HepG2 (cell line): Measurements from ENCODE around the gene CEBPG. TPM values are rescaled to one million over a fixed set of nuclear protein-coding genes. Genes with fewer than 3 reads are reported as not detected.

Experiments
- ATAC-seq: fragments of 200-7000 bp; cut with Tn5 transposase; 3 replicates; pipeline ENCODE4 v1.9.1; 2020; ENCODE audit warnings: mild to moderate bottlenecking, moderate library complexity
- BruUV-seq: library from RNA; stranded (reverse); fragments of 400-500 nt; replicated peaks from 2 replicates; lab custom pipeline; 2021; lab: Mats Ljungman, UMichigan
- CTCF ChIA-PET: fragments of 300-600 bp; formaldehyde crosslinking; extraction: SDS; loops from one replicate; lab custom pipeline; 2021; ENCODE audit warnings: low total read pairs, inconsistent platforms, low intra/inter-chr PET ratio; lab: Yijun Ruan, JAX
- POLR2A ChIA-PET: fragments of 350-600 bp; sonication (Branson Sonifier 250); formaldehyde crosslinking; loops from one replicate; lab custom pipeline; 2020; ENCODE audit warnings: antibody characterized with exemption, inconsistent platforms; lab: Yijun Ruan, JAX
- DNase-seq: peaks from one replicate; pipeline ENCODE4 v3.0.0-alpha.2; 2015; ENCODE audit warnings: low spot score
- FAIRE-seq: peaks from 3 replicates; lab custom pipeline; 2011; peaks lifted over from hg19 to GRCh38; lab: Jason Lieb, UNC
- H2AFZ ChIP-seq: one replicate; pipeline ENCODE4 v1.6.1; 2011; ENCODE audit warnings: low read length, inconsistent platforms
- H3K27ac ChIP-seq: fragments of 300-600 bp; 3 replicates; pipeline ENCODE4 v1.8.0; 2011; ENCODE audit warnings: mixed run types, mild to moderate bottlenecking, mixed read lengths, low read length, inconsistent platforms; ENCODE audit not compliant: insufficient read depth; ENCODE audit errors: extremely low read length
- H3K27me3 ChIP-seq, 2 experiments: fragments of 200-600 bp in 1 of 2; 2 replicates in 1 of 2; 3 replicates in 1 of 2; pipeline versions ENCODE4 v1.6.0 to v1.8.0; 2011; ENCODE audit warnings: low read length in 2 of 2, mild to moderate bottlenecking in 2 of 2, moderate library complexity in 2 of 2, inconsistent platforms in 1 of 2; ENCODE audit not compliant: insufficient read depth in 2 of 2, control insufficient read depth in 1 of 2
- H3K36me3 ChIP-seq, 2 experiments: fragments of 200-600 bp in 1 of 2; replicated peaks in 1 of 2; 2 replicates in 1 of 2; 3 replicates in 1 of 2; pipeline versions ENCODE4 v1.5.1 to v1.8.0; 2011; ENCODE audit warnings: low read length in 2 of 2, inconsistent platforms in 1 of 2; ENCODE audit not compliant: insufficient read depth in 2 of 2, control insufficient read depth in 1 of 2
- H3K4me1 ChIP-seq: 2 replicates; pipeline ENCODE4 v1.5.1; 2012; ENCODE audit warnings: low read length, inconsistent platforms; ENCODE audit not compliant: insufficient read depth
- H3K4me2 ChIP-seq: 2 replicates; pipeline ENCODE4 v1.6.0; 2011; ENCODE audit warnings: low read depth, low read length, inconsistent platforms
- H3K4me3 ChIP-seq, 3 experiments: fragments of 200-600 bp in 1 of 3; sonication (generic), shearing (Covaris generic) in 1 of 3; replicated peaks in 1 of 3; 2 replicates each; pipeline ENCODE4 v1.5.1; 2011 to 2016; ENCODE audit warnings: low read length in 3 of 3, inconsistent platforms in 2 of 3, low read depth in 2 of 3, mild to moderate bottlenecking in 2 of 3, control low read depth in 1 of 3, mixed read lengths in 1 of 3; ENCODE audit not compliant: insufficient read depth in 1 of 3
- H3K79me2 ChIP-seq: one replicate; pipeline ENCODE4 v1.6.1; 2011; ENCODE audit warnings: low read length, inconsistent platforms; ENCODE audit not compliant: insufficient read depth
- H3K9ac ChIP-seq: 2 replicates; pipeline ENCODE4 v1.6.0; 2011; ENCODE audit warnings: mild to moderate bottlenecking, low read depth, low read length, inconsistent platforms; ENCODE audit not compliant: insufficient read depth
- H3K9me3 ChIP-seq: 2 replicates; pipeline ENCODE4 v1.5.1; 2012; ENCODE audit warnings: mild to moderate bottlenecking, low read length
- H4K20me1 ChIP-seq: 2 replicates; pipeline ENCODE4 v1.6.0; 2011; ENCODE audit warnings: inconsistent platforms, mild to moderate bottlenecking, low read length, moderate library complexity; ENCODE audit not compliant: insufficient read depth
- ISL2 ChIP-seq: sonication (generic); formaldehyde crosslinking; IDR thresholded peaks from 2 replicates; pipeline ENCODE4 v1.5.0; 2020; ENCODE audit warnings: missing genetic modification reagents
- ONECUT2 ChIP-seq: sonication (generic); formaldehyde crosslinking; IDR thresholded peaks from 2 replicates; pipeline ENCODE4 v1.4.0; 2020; ENCODE audit warnings: missing genetic modification reagents
- PHF20 ChIP-seq: sonication (generic); formaldehyde crosslinking; IDR thresholded peaks from 2 replicates; pipeline ENCODE4 v1.5.0; 2020; ENCODE audit warnings: mild to moderate bottlenecking, missing genetic modification reagents
- PHF5A ChIP-seq: IDR thresholded peaks from one replicate; pipeline ENCODE4 v1.6.1; 2018; ENCODE audit warnings: low read depth, missing genetic modification reagents; ENCODE audit not compliant: unreplicated experiment
- STAT5B ChIP-seq: sonication (generic); formaldehyde crosslinking; IDR thresholded peaks from 2 replicates; pipeline ENCODE4 v1.4.0; 2020; ENCODE audit warnings: missing genetic modification reagents
- TMF1 ChIP-seq: sonication (generic); formaldehyde crosslinking; IDR thresholded peaks from 2 replicates; pipeline ENCODE4 v1.8.1; 2022; ENCODE audit warnings: low read depth, missing genetic modification reagents
- XBP1 ChIP-seq: sonication (generic); formaldehyde crosslinking; IDR thresholded peaks from 2 replicates; pipeline ENCODE4 v1.5.0; 2020; ENCODE audit warnings: missing genetic modification reagents
- ZNF350 ChIP-seq: sonication (generic); formaldehyde crosslinking; IDR thresholded peaks from 2 replicates; pipeline ENCODE4 v1.4.0; 2020; ENCODE audit warnings: mild to moderate bottlenecking, low read depth, missing genetic modification reagents, borderline replicate concordance
- ZNF501 ChIP-seq: sonication (generic); formaldehyde crosslinking; IDR thresholded peaks from 2 replicates; pipeline ENCODE4 v1.5.1; 2020; ENCODE audit warnings: mild to moderate bottlenecking, moderate library complexity, missing genetic modification reagents
- ZNF562 ChIP-seq: sonication (generic); formaldehyde crosslinking; IDR thresholded peaks from 2 replicates; pipeline ENCODE4 v1.8.0; 2022; ENCODE audit warnings: missing genetic modification reagents, borderline replicate concordance
- ZNF563 ChIP-seq: sonication (generic); formaldehyde crosslinking; IDR thresholded peaks from 2 replicates; pipeline ENCODE4 v1.8.0; 2022; ENCODE audit warnings: mild to moderate bottlenecking, moderate library complexity, missing genetic modification reagents
- WGBS: methylation state at CpG from one replicate; pipeline ENCODE4 v1.1.6; 2017; ENCODE audit warnings: low lambda C conversion rate; 5-methylcytosine and 5-hydroxymethylcytosine counted together
- in situ Hi-C: cut with HindIII; loops from 2 replicates; pipeline ENCODE4 v1.10.0; 2017; ENCODE audit warnings: low pct_unique_long_range_greater_than_20kb; ENCODE audit not compliant: extremely low pct_ligation_motif_present
- intact Hi-C: fragments of 100-400 bp; cut with micrococcal nuclease; formaldehyde crosslinking; loops from one replicate; pipeline ENCODE4 v1.10.0; 2022; ENCODE audit not compliant: unreplicated experiment
- polyA plus RNA-seq, 8 experiments: library from polyadenylated mRNA; depleted of rRNA in 3 of 8; stranded (reverse) in 7 of 8; unstranded in 1 of 8; fragments of >200 nt; fragmentation: Illumina TruSeq in 4 of 8; extraction: Trizol in 4 of 8; gene quantifications; 2 replicates each; pipeline versions ENCODE4 v1.2.1 to v1.2.3, GENCODE V29; 2011 to 2016; ENCODE audit warnings: low read depth in 4 of 8, missing spikeins in 1 of 8, mixed read lengths in 1 of 8; ENCODE audit not compliant: insufficient read depth in 1 of 8
- total RNA-seq, 5 experiments: library from RNA; depleted of rRNA; stranded (reverse); fragments of >200 nt; fragmentation: Illumina TruSeq; extraction: Trizol; gene quantifications; 2 replicates each; pipeline ENCODE4 v1.2.3, GENCODE V29; 2016; ENCODE audit warnings: low read depth in 1 of 5

The CEBPG gene
- total and polyA plus RNA-seq, 2 of the 13 experiments (the other 11 are each of a cell fraction or from before 2014, with no cell fraction given), result 25.7 to 34.3 TPM

- H3K9me3 ChIP-seq, result no peaks in the 10 kb centered on the region
- intact Hi-C loops, result no loop called here
- no peak overlapping the region for H3K4me2 ChIP-seq
- ATAC-seq (no peak), DNase-seq (no peak), FAIRE-seq (no peak)
- H3K27ac ChIP-seq, result no peak overlapping the region
- 52% methylated on average over 6 of the region's 6 CpGs for whole genome bisulfite sequencing
- no peaks in the 10 kb centered on the region for H3K4me1 ChIP-seq
- 0 out of 5 replicates have a peak, but pooled peaks cover 0 to 8% of the 10 kb centered on the region in 2 experiments for H3K27me3 ChIP-seq
- POLR2A ChIA-PET, result interaction anchor here (1.1 to 1.5 kb wide), 3 partner anchors 10 to 34 kb away, joined by 3 to 4 read pairs (median 3); no protein-coding TSS in a partner anchor
- H3K4me3 ChIP-seq, result no peak overlapping the region
- CTCF ChIA-PET, result no interaction called here
- in situ Hi-C loops, result no loop called here
- no peak overlapping the region for H3K9ac ChIP-seq
- TF ChIP-seq ZNF562 (CRISPR knock-in tag), result no peak
- no peak for TF ChIP-seq ONECUT2 (CRISPR knock-in tag)
- TF ChIP-seq PHF20, result no peak
- no peak for TF ChIP-seq TMF1
- no peak for TF ChIP-seq STAT5B (CRISPR knock-in tag)
- no peak for TF ChIP-seq ZNF350 (CRISPR knock-in tag)
- no peak for TF ChIP-seq ZNF501
- no peak for TF ChIP-seq PHF5A
- TF ChIP-seq, all 625 proteins: peak for 0
- no peak overlapping the region for H2AFZ ChIP-seq
- BruUV-seq, result no TSS peak
- H3K79me2 ChIP-seq, result no peaks in the 10 kb centered on the region
- no peaks in the 10 kb centered on the region for H4K20me1 ChIP-seq
- H3K36me3 ChIP-seq, result no peaks in the 10 kb centered on the region
These were observed 15.1 kb upstream of the CEBPG start for GRCh38 chr19:33358408-33358807.

DNA sequence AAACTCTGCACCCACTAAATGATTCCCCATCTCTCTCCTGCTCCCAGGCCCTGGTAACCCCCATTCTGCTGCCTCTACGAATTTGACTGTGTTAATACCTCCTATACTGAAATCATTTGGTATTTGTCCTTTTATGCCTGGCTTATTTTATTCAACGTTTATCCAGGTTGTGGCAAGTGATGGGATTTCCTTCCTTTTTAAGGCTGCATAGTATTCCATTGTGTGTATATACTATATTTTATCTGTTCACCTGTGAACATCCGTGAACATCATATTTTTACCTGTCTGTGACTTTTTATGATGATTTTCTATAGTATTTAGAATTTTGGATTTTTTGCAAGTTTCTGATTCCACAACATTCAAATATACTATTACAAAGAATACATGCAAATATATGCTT lies 13.9 kb upstream of the CEBPG start:
- Histone ChIP-seq H3K9ac (no peak overlapping the region), H3K4me2 (no peak overlapping the region), H3K27me3 (0 out of 5 replicates have a peak, but pooled peaks cover 0 to 8% of the 10 kb centered on the region in 2 experiments), H3K4me3 (no peak overlapping the region), H4K20me1 (no peaks in the 10 kb centered on the region), H3K4me1 (no peaks in the 10 kb centered on the region), H3K9me3 (no peaks in the 10 kb centered on the region), H3K79me2 (no peaks in the 10 kb centered on the region), H3K36me3 (no peaks in the 10 kb centered on the region), H3K27ac (no peak overlapping the region), H2AFZ (no peak overlapping the region)
- POLR2A ChIA-PET, result no interaction called here
- no peak for ATAC-seq
- WGBS, result 7% methylated on average over 3 of the region's 3 CpGs
- BruUV-seq, result no TSS peak
- CTCF ChIA-PET, result no interaction called here
- in situ Hi-C loops (no loop called here), intact Hi-C loops (no loop called here)
- DNase-seq, result no peak
- TF ChIP-seq ZNF563 (CRISPR knock-in tag) (no peak), ISL2 (CRISPR knock-in tag) (no peak), XBP1 (CRISPR knock-in tag) (no peak)
- no peak for FAIRE-seq
